Astrocyte of the spinal cord (primary cell): ENCODE results near the gene MT1E.

Experiments used
- DNase-seq: peaks from one replicate; pipeline ENCODE4 v3.0.0; 2011; ENCODE audit warnings: low read depth, low spot score
- H3K4me3 ChIP-seq: 2 replicates; pipeline ENCODE4 v1.5.1; 2011; ENCODE audit warnings: low read depth, mild to moderate bottlenecking, low read length, moderate library complexity
- CTCF ChIP-seq: IDR thresholded peaks from 2 replicates; pipeline ENCODE4 v1.5.1; 2012; ENCODE audit warnings: low read depth, mild to moderate bottlenecking, low read length, inconsistent platforms
- in situ Hi-C: cut with HindIII; loops from 2 replicates; pipeline ENCODE4 v1.10.0; 2017; ENCODE audit warnings: low sequenced_read_pairs

MT1E gene

GRCh38 chr16:56636616-56637413 lies 11.2 kb downstream of the MT1E start:
- no peak overlapping the region for H3K4me3 ChIP-seq
- in situ Hi-C loops: no loop called here
- no peak for TF ChIP-seq CTCF
- no peak for DNase-seq

- in situ Hi-C loops: no loop called here
- TF ChIP-seq CTCF: no peak
- H3K4me3 ChIP-seq: peak within 1 kb of the TSS; percentile 51
- peak; percentile 30 for DNase-seq
These were observed 12.5 kb downstream of the MT1E start, which contains the start of gene MT1A for GRCh38 chr16:56637814-56638750. Gene MT1A (plus strand): TSS chr16:56638666. CDS start chr16:56638739, 73 bp downstream.

GRCh38 chr16:56639045-56639444 lies 13.5 kb downstream of the MT1E start:
- DNase-seq: no peak
- TF ChIP-seq CTCF: no peak
- no peak overlapping the region for H3K4me3 ChIP-seq
- in situ Hi-C loops: no loop called here

- no peak for TF ChIP-seq CTCF
- in situ Hi-C loops: no loop called here
- no peak overlapping the region for H3K4me3 ChIP-seq
- no peak for DNase-seq
These were observed 14.5 kb downstream of the MT1E start for GRCh38 chr16:56640076-56640475.

- no peak for TF ChIP-seq CTCF
- no peak overlapping the region for H3K4me3 ChIP-seq
- no peak for DNase-seq
- in situ Hi-C loops: no loop called here
These were observed 15.6 kb downstream of the MT1E start for GRCh38 chr16:56641166-56641565.

GRCh38 chr16:56643080-56643778 lies 17.6 kb downstream of the MT1E start:
- in situ Hi-C loops: no loop called here
- H3K4me3 ChIP-seq: peak overlapping the region; percentile 23

More at GRCh38 chr16:56643080-56643778, 17.6 kb downstream of the MT1E start:
- TF ChIP-seq CTCF: peak; percentile 45
- no peak for DNase-seq
